Endothelial cell of umbilical vein (primary cell): Measurements from ENCODE around the gene CEP162.

Experiments
- CTCF ChIP-seq, 2 donors: IDR thresholded peaks; 1 replicate in 1 of 2; 2 replicates in 1 of 2; pipeline ENCODE4 v1.5.1; 2011; ENCODE audit warnings: low read length in 2 of 2, mild to moderate bottlenecking in 2 of 2, moderate library complexity in 2 of 2, control low read depth in 1 of 2, inconsistent platforms in 1 of 2, low read depth in 1 of 2; ENCODE audit not compliant: insufficient read depth in 1 of 2; ENCODE audit errors: extremely low read depth in 1 of 2
- EZH2 ChIP-seq: IDR thresholded peaks from 2 replicates; pipeline ENCODE4 v1.6.1; 2012; ENCODE audit warnings: borderline replicate concordance, low read depth, mild to moderate bottlenecking, moderate library complexity, low read length, inconsistent platforms; ENCODE audit not compliant: severe bottlenecking
- FOS ChIP-seq: IDR thresholded peaks from 2 replicates; pipeline ENCODE4 v1.6.1; 2011; ENCODE audit warnings: mild to moderate bottlenecking, low read length, moderate library complexity, borderline replicate concordance; ENCODE audit not compliant: insufficient read depth
- JUN ChIP-seq: IDR thresholded peaks from 2 replicates; pipeline ENCODE4 v1.6.1; 2011; ENCODE audit warnings: borderline replicate concordance, low read depth; ENCODE audit not compliant: insufficient read length, insufficient read depth
- MAX ChIP-seq: IDR thresholded peaks from 2 replicates; pipeline ENCODE4 v1.6.1; 2011; ENCODE audit not compliant: insufficient read depth, insufficient read length
- POLR2A ChIP-seq: IDR thresholded peaks from 2 replicates; pipeline ENCODE4 v1.6.1; 2012; ENCODE audit warnings: low read depth, mild to moderate bottlenecking, control low read depth, low read length
- POLR2AphosphoS5 ChIP-seq: IDR thresholded peaks from 2 replicates; pipeline ENCODE4 v1.6.1; 2012; ENCODE audit warnings: low read depth, mild to moderate bottlenecking, control low read depth, low read length, moderate library complexity; ENCODE audit not compliant: insufficient read depth

- TF ChIP-seq CTCF (IDR thresholded peaks at IDR 0.05; ENCODE audit: extremely low read depth in 1 of 2, insufficient read depth in 1 of 2, low read depth in 1 of 2, low read length in 2 of 2) (no peak), POLR2AphosphoS5 (no peak), POLR2A (no peak), FOS (no peak), EZH2 (no peak), JUN (no peak), MAX (no peak)
Observed at GRCh38 chr6:84182001-84182400, 45.4 kb downstream of the CEP162 start.
